Suprapubic skin (tissue), 4 donors: Measurements from ENCODE around the gene LARGE1.

Source experiments
- CTCF ChIP-seq, 2 donors: fragments of 200-600 bp in 1 of 2; fragments of 450-650 bp in 1 of 2; sonication (generic) in 1 of 2; IDR thresholded peaks; one replicate each; pipeline ENCODE4 v1.5.1; 2016 to 2019; ENCODE audit warnings: antibody characterized with exemption in 2 of 2, mild to moderate bottlenecking in 1 of 2, moderate library complexity in 1 of 2
- EP300 ChIP-seq: sonication (generic); formaldehyde crosslinking; IDR thresholded peaks from one replicate; pipeline ENCODE4 v1.6.1; 2017; ENCODE audit warnings: antibody characterized with exemption
- POLR2A ChIP-seq, 2 donors: fragments of 450-650 bp; IDR thresholded peaks; one replicate each; pipeline ENCODE4 v1.6.1; 2017; ENCODE audit warnings: antibody characterized with exemption in 2 of 2, mild to moderate bottlenecking in 2 of 2, moderate library complexity in 2 of 2
- POLR2AphosphoS5 ChIP-seq, 3 donors: sonication (generic); formaldehyde crosslinking; IDR thresholded peaks; one replicate each; pipeline ENCODE4 v1.6.1; 2017; ENCODE audit warnings: antibody characterized with exemption in 3 of 3

GRCh38 chr22:33389936-33390335 is 530.3 kb downstream of the LARGE1 start:
- TF ChIP-seq CTCF (IDR thresholded peaks at IDR 0.05) (no peak), POLR2AphosphoS5 (IDR thresholded peaks at IDR 0.05) (no peak), EP300 (no peak), POLR2A (IDR thresholded peaks at IDR 0.05) (no peak)
